GM08714 (cell line): ENCODE data around the gene TARBP1.

ENCODE experiments used
- H3K4me3 ChIP-seq: fragments of 200-500 bp; sonication (Bioruptor generic); 2 replicates; pipeline ENCODE4 v1.5.1; 2014; ENCODE audit warnings: mild to moderate bottlenecking, low read length, inconsistent platforms
- ZNF274 ChIP-seq: IDR thresholded peaks from 2 replicates; pipeline ENCODE4 v1.6.1; 2012; ENCODE audit warnings: mild to moderate bottlenecking, low read depth, low read length

TARBP1 gene

DNA sequence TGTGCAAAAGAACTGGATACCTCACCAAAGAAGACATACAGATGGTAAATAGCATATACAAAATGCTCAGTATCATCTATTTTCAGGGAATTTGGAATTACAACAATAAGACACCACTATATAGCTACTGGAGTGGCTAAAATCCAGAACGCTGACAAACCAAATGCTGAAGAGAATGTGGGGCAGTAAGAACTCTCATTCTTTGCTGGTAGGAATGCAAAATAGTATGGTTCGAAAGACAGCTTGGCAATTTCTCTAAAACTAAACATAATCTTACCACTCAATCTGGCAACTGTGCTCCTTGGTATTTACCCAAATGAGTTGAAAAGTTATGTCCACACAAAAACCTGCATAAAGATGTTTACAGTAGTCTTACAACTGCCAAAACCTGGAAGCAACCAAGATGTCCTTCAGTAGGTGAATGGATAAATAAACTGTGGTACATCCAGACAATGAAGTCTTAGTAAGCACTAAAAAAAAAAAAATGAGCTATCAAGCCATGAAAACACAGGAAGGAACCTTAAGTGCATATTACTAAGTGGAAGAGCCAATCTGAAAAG, 26.5 kb downstream of the TARBP1 start:
- H3K4me3 ChIP-seq, result no peak overlapping the region
- no peak for TF ChIP-seq ZNF274

DNA sequence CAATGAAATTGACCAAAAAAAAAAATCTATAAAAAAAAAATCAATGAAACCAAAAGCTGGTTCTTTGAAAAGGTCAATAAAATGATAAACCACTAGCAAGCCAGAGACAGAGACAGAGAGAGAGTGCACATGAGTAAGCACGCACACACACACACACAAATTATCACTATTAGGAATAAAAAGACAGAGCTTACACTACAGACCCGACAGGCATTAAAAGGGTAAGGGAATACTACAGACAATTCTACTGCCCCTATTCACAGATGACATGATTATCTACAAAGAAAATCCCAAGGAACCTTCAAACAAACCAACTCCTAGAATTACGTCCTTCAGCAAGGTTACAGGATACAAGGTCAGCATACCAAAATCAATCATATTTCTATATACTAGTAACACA, 38.6 kb downstream of the TARBP1 start:
- no peak overlapping the region for H3K4me3 ChIP-seq
- no peak for TF ChIP-seq ZNF274

- no peak for TF ChIP-seq ZNF274
- H3K4me3 ChIP-seq, result no peak overlapping the region
Measured at GRCh38 chr1:234438579-234438978, 40.4 kb downstream of the TARBP1 start.

DNA sequence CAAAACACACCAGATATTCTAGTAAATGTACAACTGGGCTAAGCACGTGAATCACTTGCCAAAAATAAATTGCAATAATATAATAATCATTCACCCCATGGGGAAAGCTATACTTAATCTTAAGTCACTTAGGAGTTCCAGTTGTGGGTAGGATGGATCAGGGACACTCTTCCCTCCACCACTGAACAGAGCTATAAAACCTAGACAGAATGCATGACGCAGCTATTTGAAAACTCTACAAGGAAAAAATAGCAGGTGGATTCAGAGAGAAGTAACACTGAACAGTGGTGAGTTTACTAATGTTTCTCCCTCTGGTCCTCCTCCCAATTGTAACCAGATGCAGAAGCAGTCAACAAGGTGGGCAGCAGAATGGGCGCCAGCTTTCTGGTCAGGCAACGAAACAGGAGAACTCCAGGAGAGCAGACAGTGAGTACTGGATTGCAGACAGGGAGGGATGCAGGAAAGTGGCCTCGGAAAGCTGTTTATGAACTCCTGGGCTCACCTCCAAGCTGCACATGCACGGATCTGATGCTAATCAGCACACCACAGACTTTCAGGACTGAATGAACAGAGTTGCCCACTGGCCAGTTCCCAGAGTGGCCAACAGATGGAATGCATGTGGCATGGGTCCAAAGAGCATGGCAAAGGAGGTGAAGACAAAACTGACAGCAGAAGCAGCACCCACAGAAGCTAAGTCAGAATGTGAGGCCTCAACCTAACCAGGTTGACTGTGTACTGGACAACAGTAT, 41.4 kb downstream of the TARBP1 start:
- H3K4me3 ChIP-seq, result no peak overlapping the region

GRCh38 chr1:234435620-234436019, 43.4 kb downstream of the TARBP1 start:
- H3K4me3 ChIP-seq, result no peak overlapping the region
- no peak for TF ChIP-seq ZNF274

More for the DNA sequence above, 41.4 kb downstream of the TARBP1 start:
- TF ChIP-seq ZNF274, result no peak

GRCh38 chr1:234434706-234435105, 44.3 kb downstream of the TARBP1 start:
- TF ChIP-seq ZNF274, result no peak
- no peak overlapping the region for H3K4me3 ChIP-seq

GRCh38 chr1:234433563-234434285, 45.3 kb downstream of the TARBP1 start:
- no peak overlapping the region for H3K4me3 ChIP-seq
- TF ChIP-seq ZNF274, result no peak

DNA sequence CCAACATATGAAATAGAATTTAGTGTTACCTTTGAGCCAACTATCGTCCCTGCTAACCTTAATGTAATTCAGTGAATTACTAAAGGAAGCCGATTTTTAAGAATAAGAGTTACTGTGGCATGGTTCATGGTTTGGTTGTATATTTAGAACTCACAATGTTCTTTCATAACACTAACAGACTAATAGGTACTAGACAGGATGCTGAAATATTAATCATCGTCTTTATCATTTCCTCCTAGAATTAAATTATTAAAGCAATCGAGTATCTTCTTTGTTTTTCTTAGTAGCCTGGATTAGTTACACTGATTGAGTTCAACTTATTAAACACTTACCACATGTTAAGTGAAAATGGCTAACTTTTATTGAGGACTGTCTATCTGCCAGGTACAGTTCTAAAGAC, 47.7 kb downstream of the TARBP1 start:
- H3K4me3 ChIP-seq, result no peak overlapping the region
- TF ChIP-seq ZNF274, result no peak

DNA sequence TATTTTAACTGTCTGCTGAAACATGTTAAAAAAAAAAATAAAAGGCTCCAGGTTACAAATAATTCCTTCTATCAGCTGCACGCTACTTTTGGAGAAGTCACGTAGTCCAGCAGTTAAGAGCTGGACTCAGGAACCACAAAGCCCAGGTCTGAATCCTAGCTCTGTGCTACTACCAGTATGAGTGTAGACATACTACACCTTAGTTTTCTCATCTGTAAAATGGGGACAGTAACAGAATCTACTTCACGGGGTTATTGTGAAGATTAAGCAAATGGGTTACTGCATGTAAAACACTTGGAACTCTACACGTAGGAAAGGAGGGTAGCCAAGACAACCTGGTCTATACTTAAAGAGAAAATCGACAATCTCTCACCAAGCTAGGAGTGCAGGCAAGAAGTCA, 48.3 kb downstream of the TARBP1 start:
- TF ChIP-seq ZNF274, result no peak
- no peak overlapping the region for H3K4me3 ChIP-seq

DNA sequence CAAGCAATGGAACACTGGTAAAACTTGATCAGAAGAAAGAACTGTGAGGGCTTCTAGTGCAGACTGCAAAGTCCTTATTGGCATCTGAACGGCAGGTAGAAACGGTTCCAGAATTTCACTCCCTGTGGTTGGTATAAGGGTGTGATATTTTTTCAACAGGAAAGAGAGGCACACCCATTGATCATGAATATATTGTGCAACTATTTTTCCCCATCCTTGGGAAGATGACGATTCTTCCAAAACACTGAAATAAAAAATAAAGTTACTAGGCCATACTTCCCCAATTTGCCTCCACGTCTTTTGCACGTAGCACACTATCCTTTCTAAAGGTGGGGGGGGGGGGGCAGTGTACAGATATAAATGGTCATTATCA, 49.6 kb downstream of the TARBP1 start:
- TF ChIP-seq ZNF274, result no peak
- H3K4me3 ChIP-seq, result no peak overlapping the region

GRCh38 chr1:234427950-234428646, 50.9 kb downstream of the TARBP1 start:
- TF ChIP-seq ZNF274, result no peak
- no peak overlapping the region for H3K4me3 ChIP-seq

DNA sequence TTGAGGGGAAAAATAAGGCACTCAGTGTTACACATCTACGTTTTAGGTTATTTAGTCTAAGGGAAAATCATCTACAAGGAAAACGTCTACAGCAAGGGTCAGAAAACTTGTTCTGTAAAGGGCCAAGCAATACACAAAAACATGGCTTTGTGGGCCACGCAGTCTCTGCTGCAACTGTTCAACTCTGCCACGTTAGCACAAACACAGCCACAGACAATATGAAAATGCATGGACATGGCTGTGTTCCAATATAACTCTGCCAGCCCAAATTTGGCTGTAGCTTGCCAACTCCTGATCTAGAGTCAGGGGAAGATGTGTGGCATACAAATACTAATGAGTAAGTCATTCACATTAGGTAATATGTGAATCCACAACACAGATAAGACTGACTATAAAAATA, 65.0 kb downstream of the TARBP1 start:
- H3K4me3 ChIP-seq, result no peak overlapping the region
- TF ChIP-seq ZNF274, result no peak

DNA sequence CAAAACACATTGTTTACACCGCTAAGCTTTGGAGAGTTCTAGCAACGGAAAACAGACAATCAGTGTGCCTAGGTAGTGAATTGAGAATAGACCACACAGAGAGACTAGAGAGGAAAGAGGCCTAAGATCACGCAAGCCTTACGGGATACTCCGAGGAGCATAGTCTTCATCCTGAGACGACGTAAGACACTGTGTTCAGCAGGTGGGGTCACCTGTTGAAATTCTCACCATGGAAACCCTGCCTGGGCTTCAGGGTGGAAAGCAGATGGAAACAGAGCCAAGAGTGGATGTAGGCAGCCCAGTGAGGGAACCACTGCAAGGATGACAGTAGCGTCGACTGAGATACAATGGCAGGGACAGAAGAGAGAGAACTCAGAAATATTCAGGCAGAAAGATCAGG, 65.5 kb downstream of the TARBP1 start:
- no peak for TF ChIP-seq ZNF274
- no peak overlapping the region for H3K4me3 ChIP-seq

DNA sequence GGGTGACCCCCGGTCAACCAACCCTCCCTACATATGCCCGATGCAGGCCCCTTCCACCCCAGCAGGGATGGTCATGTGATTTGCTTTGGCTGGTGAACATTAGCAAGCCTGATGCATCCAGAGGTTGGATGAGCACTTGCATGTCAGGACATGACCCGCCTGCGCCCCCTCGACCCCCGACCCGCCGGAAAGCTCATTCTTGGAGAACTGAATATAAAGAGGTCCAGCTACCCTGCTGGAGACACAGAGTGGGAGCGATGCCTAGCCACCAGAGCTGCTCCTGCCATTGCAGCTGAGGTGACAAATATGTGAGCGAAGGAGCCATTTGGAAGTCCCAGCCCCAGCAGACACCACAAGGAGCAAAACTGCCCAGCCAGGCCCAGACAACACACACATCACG, 66.1 kb downstream of the TARBP1 start:
- TF ChIP-seq ZNF274, result no peak
- no peak overlapping the region for H3K4me3 ChIP-seq
